Panc1 (cell line): ENCODE measurements around the gene BMP2K.

Source experiments
- CTCF ChIP-seq: fragments of 450-650 bp; IDR thresholded peaks from 2 replicates; pipeline ENCODE4 v1.5.1; 2017; ENCODE audit warnings: mild to moderate bottlenecking
- POLR2AphosphoS5 ChIP-seq: IDR thresholded peaks from 2 replicates; pipeline ENCODE4 v1.6.1; 2012; ENCODE audit warnings: mild to moderate bottlenecking, low read depth, low read length, moderate library complexity
- REST ChIP-seq, 2 experiments: IDR thresholded peaks; 2 replicates each; pipeline ENCODE4 v1.6.1; 2011 to 2012; ENCODE audit warnings: low read depth in 2 of 2, control low read depth in 1 of 2, low read length in 1 of 2, mild to moderate bottlenecking in 1 of 2, moderate library complexity in 1 of 2; ENCODE audit not compliant: insufficient read depth in 1 of 2

DNA sequence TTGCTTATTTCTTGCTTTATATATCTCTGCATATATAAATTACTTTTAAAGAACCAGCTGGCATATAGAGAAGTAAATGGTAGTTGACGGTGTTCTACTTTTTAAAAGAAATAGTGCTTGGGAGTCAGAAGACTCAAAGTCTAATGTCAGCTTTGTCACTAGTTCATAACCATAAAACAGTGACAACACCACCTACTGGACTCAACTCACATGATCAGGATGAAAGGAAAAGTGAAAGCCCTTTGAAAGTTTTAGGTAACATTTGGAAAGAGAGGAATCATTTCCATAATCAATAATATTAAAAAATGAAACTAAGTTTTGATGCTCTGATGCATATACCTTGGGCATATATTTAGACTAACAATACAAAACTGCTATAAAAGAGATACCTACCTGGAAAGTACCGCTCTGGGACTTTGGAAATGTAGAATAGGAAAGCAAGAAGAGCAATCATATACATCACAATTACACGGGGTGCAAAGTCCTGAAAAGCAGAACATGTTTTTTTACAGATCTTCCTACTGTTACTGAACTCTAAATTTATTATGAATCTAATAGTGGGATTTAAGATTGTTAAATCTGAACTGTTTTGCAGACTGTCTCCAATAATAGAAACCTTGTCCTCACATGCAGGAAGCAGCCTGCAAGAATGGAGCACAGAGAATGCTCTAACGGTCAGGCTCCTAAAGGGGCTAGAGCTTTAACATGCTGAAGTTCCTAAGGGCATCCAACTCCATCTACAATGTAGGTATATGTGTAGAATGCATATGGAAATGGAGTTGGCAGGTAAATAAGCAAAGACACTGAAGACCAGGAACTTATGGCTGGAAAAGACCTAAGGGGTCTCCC lies 147.5 kb downstream of the BMP2K start:
- no peak; the same call in 1 of the 2 replicates for TF ChIP-seq CTCF
- TF ChIP-seq REST (IDR thresholded peaks at IDR 0.05; ENCODE audit: insufficient read depth in 1 of 2, low read depth in 2 of 2, low read length in 1 of 2), result no peak
- no peak for TF ChIP-seq POLR2AphosphoS5
